HG03521 (cell line): ENCODE results near the gene ACTN1.
"Not testable (repeated sequence)": the region's sequence is repeated elsewhere in the genome, so short reads cannot be mapped to it uniquely, and the experiment has no call there.

Experiments
- ATAC-seq: cut with Tn5 transposase; IDR thresholded peaks from one replicate; pipeline ENCODE4 v1.9.1; 2021; ENCODE audit warnings: mild to moderate bottlenecking, moderate library complexity; ENCODE audit not compliant: unreplicated experiment

Gene ACTN1

GRCh38 chr14:68986926-68987652 lies 8.0 kb upstream of the ACTN1 start:
- ATAC-seq, result no peak

GRCh38 chr14:68986225-68986624 lies 7.1 kb upstream of the ACTN1 start:
- no peak for ATAC-seq

GRCh38 chr14:68984686-68985085 lies 5.6 kb upstream of the ACTN1 start:
- no peak for ATAC-seq

- ATAC-seq, result no peak
Measured at GRCh38 chr14:68983191-68983590, 4.1 kb upstream of the ACTN1 start.

GRCh38 chr14:68982581-68982980 lies 3.5 kb upstream of the ACTN1 start:
- no peak for ATAC-seq

- no peak for ATAC-seq
Measured at GRCh38 chr14:68981539-68981976, 2.5 kb upstream of the ACTN1 start.

- no peak for ATAC-seq
Measured at GRCh38 chr14:68981139-68981538, 2.0 kb upstream of the ACTN1 start.

- ATAC-seq, result no peak
Measured at GRCh38 chr14:68979722-68980451, 785 bp upstream of the ACTN1 start.

GRCh38 chr14:68978172-68978911 lies 760 bp downstream of the ACTN1 start:
- no peak for ATAC-seq

GRCh38 chr14:68977718-68978171 lies 1.4 kb downstream of the ACTN1 start:
- ATAC-seq, result no peak

- no peak for ATAC-seq
Measured at GRCh38 chr14:68977180-68977717, 1.9 kb downstream of the ACTN1 start.

- no peak for ATAC-seq
Measured at GRCh38 chr14:68976160-68977067, 2.7 kb downstream of the ACTN1 start.

GRCh38 chr14:68975667-68976066 lies 3.4 kb downstream of the ACTN1 start:
- no peak for ATAC-seq

- no peak for ATAC-seq
Measured at GRCh38 chr14:68974759-68975347, 4.2 kb downstream of the ACTN1 start.

GRCh38 chr14:68973639-68974038 lies 5.5 kb downstream of the ACTN1 start:
- no peak for ATAC-seq

- ATAC-seq, result not testable (repeated sequence)
Measured at GRCh38 chr14:68973219-68973565, 5.9 kb downstream of the ACTN1 start.

- no peak for ATAC-seq
Measured at GRCh38 chr14:68972507-68973218, 6.4 kb downstream of the ACTN1 start.

- no peak for ATAC-seq
Measured at GRCh38 chr14:68971411-68972035, 7.6 kb downstream of the ACTN1 start.

- no peak for ATAC-seq
Measured at GRCh38 chr14:68970736-68971135, 8.4 kb downstream of the ACTN1 start.
